WTC11 (cell line): ENCODE data around the gene CAMK2D. TPM values are rescaled to one million over a fixed set of nuclear protein-coding genes. Genes with fewer than 3 reads are reported as not detected.

Experiments used
- ATAC-seq: fragments of 200-7000 bp; cut with Tn5 transposase; 2 replicates; pipeline ENCODE4 v1.10.0; 2021; ENCODE audit warnings: mild to moderate bottlenecking, moderate library complexity
- CTCF ChIA-PET: fragments of 300-600 bp; sonication (Branson Sonifier 250); formaldehyde crosslinking; loops from one replicate; lab custom pipeline; 2021; ENCODE audit warnings: antibody characterized with exemption; lab: Charles Lee
- POLR2A ChIA-PET: fragments of 350-600 bp; sonication (Branson Sonifier 250); formaldehyde crosslinking; loops from one replicate; lab custom pipeline; 2021; ENCODE audit warnings: antibody characterized with exemption; lab: Charles Lee
- DNase-seq: peaks from one replicate; pipeline ENCODE4 v3.0.0; 2021; ENCODE audit warnings: low spot score
- H3K27ac Mint-ChIP-seq: 2 replicates; pipeline ENCODE4 v1.8.0; 2021; ENCODE audit warnings: mixed read lengths
- H3K27me3 Mint-ChIP-seq: 2 replicates; pipeline ENCODE4 v1.8.0; 2021; ENCODE audit warnings: low read depth, mild to moderate bottlenecking, moderate library complexity, mixed read lengths
- H3K36me3 Mint-ChIP-seq: 2 replicates; pipeline ENCODE4 v1.8.0; 2021; ENCODE audit warnings: mixed read lengths
- H3K4me1 Mint-ChIP-seq: 2 replicates; pipeline ENCODE4 v1.8.0; 2022; ENCODE audit warnings: mixed read lengths
- H3K4me3 Mint-ChIP-seq: 2 replicates; pipeline ENCODE4 v1.8.0; 2021; ENCODE audit warnings: mild to moderate bottlenecking, moderate library complexity, mixed read lengths
- H3K9me3 Mint-ChIP-seq: 2 replicates; pipeline ENCODE4 v1.8.0; 2021; ENCODE audit warnings: mixed read lengths
- ATF1 ChIP-seq: sonication (generic); formaldehyde crosslinking; IDR thresholded peaks from 2 replicates; pipeline ENCODE4 v1.8.1; 2023; ENCODE audit warnings: mild to moderate bottlenecking, moderate library complexity, missing genetic modification reagents
- FOXP1 ChIP-seq: sonication (generic); formaldehyde crosslinking; IDR thresholded peaks from 2 replicates; pipeline ENCODE4 v1.8.0; 2022; ENCODE audit warnings: missing genetic modification reagents, mild to moderate bottlenecking, moderate library complexity, borderline replicate concordance
- GRHL2 ChIP-seq: fragments of 250-450 bp; sonication (Bioruptor Pico); IDR thresholded peaks from 2 replicates; pipeline ENCODE4 v1.8.0; 2022; ENCODE audit warnings: mild to moderate bottlenecking, moderate library complexity; ENCODE audit not compliant: insufficient replicate concordance, severe bottlenecking
- JAZF1 ChIP-seq: fragments of 250-450 bp; sonication (Bioruptor Pico); IDR thresholded peaks from 2 replicates; pipeline ENCODE4 v1.9.0; 2021; ENCODE audit warnings: moderate library complexity, mild to moderate bottlenecking, inconsistent platforms
- KAT7 ChIP-seq: sonication (generic); formaldehyde crosslinking; IDR thresholded peaks from 2 replicates; pipeline ENCODE4 v1.8.1; 2023; ENCODE audit warnings: missing genetic modification reagents, mild to moderate bottlenecking, borderline replicate concordance
- NR2C2 ChIP-seq: sonication (generic); formaldehyde crosslinking; IDR thresholded peaks from 2 replicates; pipeline ENCODE4 v1.8.0; 2022; ENCODE audit warnings: mild to moderate bottlenecking, missing genetic modification reagents
- NR3C1 ChIP-seq: sonication (generic); formaldehyde crosslinking; conservative IDR thresholded peaks from 2 replicates; pipeline ENCODE4 v1.8.1; 2023; ENCODE audit warnings: low read depth, mild to moderate bottlenecking, missing genetic modification reagents
- TP53 ChIP-seq: sonication (generic); formaldehyde crosslinking; IDR thresholded peaks from 2 replicates; pipeline ENCODE4 v1.8.1; 2023; ENCODE audit warnings: mild to moderate bottlenecking, missing genetic modification reagents
- USF1 ChIP-seq: sonication (generic); formaldehyde crosslinking; IDR thresholded peaks from 2 replicates; pipeline ENCODE4 v1.8.0; 2022; ENCODE audit warnings: mild to moderate bottlenecking, missing genetic modification reagents
- ZBTB21 ChIP-seq: sonication (generic); formaldehyde crosslinking; IDR thresholded peaks from 2 replicates; pipeline ENCODE4 v1.8.1; 2023; ENCODE audit warnings: mild to moderate bottlenecking, missing genetic modification reagents, borderline replicate concordance
- ZNF232 ChIP-seq: sonication (generic); formaldehyde crosslinking; IDR thresholded peaks from 2 replicates; pipeline ENCODE4 v1.8.0; 2022; ENCODE audit warnings: mild to moderate bottlenecking, missing genetic modification reagents
- ZNF423 ChIP-seq: fragments of 250-450 bp; sonication (Bioruptor Pico); IDR thresholded peaks from 2 replicates; pipeline ENCODE4 v2.1.2; 2022; ENCODE audit warnings: mild to moderate bottlenecking, moderate library complexity
- total RNA-seq: library from RNA; stranded (reverse); gene quantifications from 3 replicates; pipeline ENCODE4 v1.2.3, GENCODE V29; 2021
- TF ChIP-seq, protein P1 (sequence below): sonication (generic); formaldehyde crosslinking; conservative IDR thresholded peaks from 2 replicates; pipeline ENCODE4 v1.8.1; 2022; ENCODE audit warnings: mild to moderate bottlenecking, missing genetic modification reagents
- TF ChIP-seq, protein P2 (sequence below): sonication (generic); formaldehyde crosslinking; IDR thresholded peaks from 2 replicates; pipeline ENCODE4 v1.8.0; 2022; ENCODE audit warnings: missing genetic modification reagents
- TF ChIP-seq, protein P3 (sequence below): sonication (generic); formaldehyde crosslinking; IDR thresholded peaks from 2 replicates; pipeline ENCODE4 v1.8.1; 2022; ENCODE audit warnings: low read depth, mild to moderate bottlenecking, moderate library complexity, missing genetic modification reagents, borderline replicate concordance

The CAMK2D gene
- total RNA-seq, 1 experiment from 2014 or later, result 16.5 TPM

- TF ChIP-seq, protein P1, sequence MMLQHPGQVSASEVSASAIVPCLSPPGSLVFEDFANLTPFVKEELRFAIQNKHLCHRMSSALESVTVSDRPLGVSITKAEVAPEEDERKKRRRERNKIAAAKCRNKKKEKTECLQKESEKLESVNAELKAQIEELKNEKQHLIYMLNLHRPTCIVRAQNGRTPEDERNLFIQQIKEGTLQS (CRISPR knock-in tag), result no peak
- TF ChIP-seq JAZF1 (CRISPR knock-in tag), result no peak
These were observed 311.1 kb downstream of the CAMK2D start (continued) for GRCh38 chr4:113450295-113451080.

- H3K27me3 Mint-ChIP-seq, result no peaks in the 10 kb centered on the region; the same call in 1 of the 2 replicates
- H3K4me1 Mint-ChIP-seq, result peaks cover 38% of the 10 kb centered on the region
- no peaks in the 10 kb centered on the region for H3K9me3 Mint-ChIP-seq
- no peak for ATAC-seq
- no peak overlapping the region for H3K4me3 Mint-ChIP-seq
- ChIA-PET POLR2A (no interaction called here), CTCF (interaction anchor here (1.0 kb wide), 1 partner anchor 13 kb away, joined by 3 read pairs; no protein-coding TSS in a partner anchor)
- H3K36me3 Mint-ChIP-seq, result no peaks in the 10 kb centered on the region
- TF ChIP-seq, protein P2, sequence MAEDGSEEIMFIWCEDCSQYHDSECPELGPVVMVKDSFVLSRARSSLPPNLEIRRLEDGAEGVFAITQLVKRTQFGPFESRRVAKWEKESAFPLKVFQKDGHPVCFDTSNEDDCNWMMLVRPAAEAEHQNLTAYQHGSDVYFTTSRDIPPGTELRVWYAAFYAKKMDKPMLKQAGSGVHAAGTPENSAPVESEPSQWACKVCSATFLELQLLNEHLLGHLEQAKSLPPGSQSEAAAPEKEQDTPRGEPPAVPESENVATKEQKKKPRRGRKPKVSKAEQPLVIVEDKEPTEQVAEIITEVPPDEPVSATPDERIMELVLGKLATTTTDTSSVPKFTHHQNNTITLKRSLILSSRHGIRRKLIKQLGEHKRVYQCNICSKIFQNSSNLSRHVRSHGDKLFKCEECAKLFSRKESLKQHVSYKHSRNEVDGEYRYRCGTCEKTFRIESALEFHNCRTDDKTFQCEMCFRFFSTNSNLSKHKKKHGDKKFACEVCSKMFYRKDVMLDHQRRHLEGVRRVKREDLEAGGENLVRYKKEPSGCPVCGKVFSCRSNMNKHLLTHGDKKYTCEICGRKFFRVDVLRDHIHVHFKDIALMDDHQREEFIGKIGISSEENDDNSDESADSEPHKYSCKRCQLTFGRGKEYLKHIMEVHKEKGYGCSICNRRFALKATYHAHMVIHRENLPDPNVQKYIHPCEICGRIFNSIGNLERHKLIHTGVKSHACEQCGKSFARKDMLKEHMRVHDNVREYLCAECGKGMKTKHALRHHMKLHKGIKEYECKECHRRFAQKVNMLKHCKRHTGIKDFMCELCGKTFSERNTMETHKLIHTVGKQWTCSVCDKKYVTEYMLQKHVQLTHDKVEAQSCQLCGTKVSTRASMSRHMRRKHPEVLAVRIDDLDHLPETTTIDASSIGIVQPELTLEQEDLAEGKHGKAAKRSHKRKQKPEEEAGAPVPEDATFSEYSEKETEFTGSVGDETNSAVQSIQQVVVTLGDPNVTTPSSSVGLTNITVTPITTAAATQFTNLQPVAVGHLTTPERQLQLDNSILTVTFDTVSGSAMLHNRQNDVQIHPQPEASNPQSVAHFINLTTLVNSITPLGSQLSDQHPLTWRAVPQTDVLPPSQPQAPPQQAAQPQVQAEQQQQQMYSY (CRISPR knock-in tag), result no peak
- TF ChIP-seq NR3C1 (CRISPR knock-in tag) (no peak), USF1 (no peak), GRHL2 (CRISPR knock-in tag) (no peak), FOXP1 (CRISPR knock-in tag) (no peak), ZNF232 (CRISPR knock-in tag) (no peak), ZBTB21 (CRISPR knock-in tag) (no peak), TP53 (CRISPR knock-in tag) (no peak), KAT7 (no peak)
- TF ChIP-seq, protein P3, sequence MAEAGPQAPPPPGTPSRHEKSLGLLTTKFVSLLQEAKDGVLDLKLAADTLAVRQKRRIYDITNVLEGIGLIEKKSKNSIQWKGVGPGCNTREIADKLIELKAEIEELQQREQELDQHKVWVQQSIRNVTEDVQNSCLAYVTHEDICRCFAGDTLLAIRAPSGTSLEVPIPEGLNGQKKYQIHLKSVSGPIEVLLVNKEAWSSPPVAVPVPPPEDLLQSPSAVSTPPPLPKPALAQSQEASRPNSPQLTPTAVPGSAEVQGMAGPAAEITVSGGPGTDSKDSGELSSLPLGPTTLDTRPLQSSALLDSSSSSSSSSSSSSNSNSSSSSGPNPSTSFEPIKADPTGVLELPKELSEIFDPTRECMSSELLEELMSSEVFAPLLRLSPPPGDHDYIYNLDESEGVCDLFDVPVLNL (CRISPR knock-in tag), result no peak
- DNase-seq, result no peak
- H3K27ac Mint-ChIP-seq, result no peak overlapping the region
These were observed 312.0 kb downstream of the CAMK2D start for GRCh38 chr4:113449410-113449974.

DNA sequence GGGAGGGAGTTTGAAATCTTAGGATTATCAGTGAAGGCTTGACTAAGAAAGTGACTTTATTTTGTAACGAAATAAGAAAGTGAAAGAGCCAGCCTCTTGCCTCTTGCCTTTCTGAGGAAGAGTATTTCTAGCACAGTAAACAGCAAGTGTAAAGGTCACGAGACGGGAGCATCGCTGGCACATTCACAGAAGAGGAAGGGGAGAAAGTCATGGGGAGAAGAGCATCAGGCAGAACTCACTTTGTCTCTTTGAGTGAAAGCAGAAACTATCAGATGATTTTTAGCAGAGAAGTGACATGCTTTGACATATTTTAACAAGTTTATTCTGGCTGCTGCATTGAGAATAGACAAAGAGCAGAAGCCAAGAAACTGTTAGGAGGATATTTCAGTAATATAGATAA lies 313.8 kb downstream of the CAMK2D start:
- TF ChIP-seq ATF1 (CRISPR knock-in tag) (no peak), NR2C2 (no peak), ZNF423 (CRISPR knock-in tag) (no peak)
- Mint-ChIP-seq H3K27ac (no peak overlapping the region), H3K36me3 (no peaks in the 10 kb centered on the region), H3K9me3 (no peaks in the 10 kb centered on the region), H3K4me3 (no peak overlapping the region), H3K27me3 (no peaks in the 10 kb centered on the region; the same call in 1 of the 2 replicates), H3K4me1 (peaks cover 21% of the 10 kb centered on the region)
- POLR2A ChIA-PET, result no interaction called here
- DNase-seq (no peak), ATAC-seq (no peak)
- CTCF ChIA-PET, result no interaction called here
